AG09309 (cell line): ENCODE data around the gene PHPT1.

ENCODE experiments used
- DNase-seq: peaks from one replicate; pipeline ENCODE4 v3.0.0-alpha.2; 2010; ENCODE audit warnings: low read depth
- H3K4me3 ChIP-seq: 2 replicates; pipeline ENCODE4 v1.5.1; 2011; ENCODE audit warnings: mild to moderate bottlenecking, low read depth, low read length, moderate library complexity; ENCODE audit not compliant: control insufficient read depth
- CTCF ChIP-seq: IDR thresholded peaks from 2 replicates; pipeline ENCODE4 v1.5.1; 2011; ENCODE audit warnings: mild to moderate bottlenecking, low read depth, low read length, inconsistent platforms; ENCODE audit not compliant: insufficient read depth, control insufficient read depth; ENCODE audit errors: missing control alignments

Gene PHPT1

GRCh38 chr9:136853596-136854112, 4.4 kb downstream of the PHPT1 start:
- H3K4me3 ChIP-seq, result no peak overlapping the region
- DNase-seq, result no peak
- no peak for TF ChIP-seq CTCF

- DNase-seq, result no peak
- TF ChIP-seq CTCF, result no peak
- no peak overlapping the region for H3K4me3 ChIP-seq
Observed at GRCh38 chr9:136854113-136854841, 5.1 kb downstream of the PHPT1 start.

- no peak for DNase-seq
- TF ChIP-seq CTCF, result no peak
- no peak overlapping the region for H3K4me3 ChIP-seq
Observed at GRCh38 chr9:136854842-136855460, 5.7 kb downstream of the PHPT1 start.

GRCh38 chr9:136855461-136856078, 6.4 kb downstream of the PHPT1 start:
- H3K4me3 ChIP-seq, result no peak overlapping the region
- no peak for DNase-seq
- no peak for TF ChIP-seq CTCF

GRCh38 chr9:136856079-136856476, 6.9 kb downstream of the PHPT1 start:
- TF ChIP-seq CTCF, result no peak
- H3K4me3 ChIP-seq, result no peak overlapping the region
- no peak for DNase-seq

GRCh38 chr9:136856541-136857141, 7.4 kb downstream of the PHPT1 start:
- no peak for DNase-seq
- no peak overlapping the region for H3K4me3 ChIP-seq
- TF ChIP-seq CTCF, result no peak
